T-helper 2 cell (primary cell): ENCODE measurements around the gene CASKIN2.
"Not testable (repeated sequence)": the region's sequence is repeated elsewhere in the genome, so short reads cannot be mapped to it uniquely, and the experiment has no call there.

Source experiments
- DNase-seq, 5 experiments: peaks; one replicate each; pipeline versions ENCODE4 v3.0.0 to v3.0.0-alpha.2; 2012 to 2022

CASKIN2 gene

GRCh38 chr17:75521290-75521689, 6.0 kb upstream of the CASKIN2 start:
- DNase-seq = no peak

DNA sequence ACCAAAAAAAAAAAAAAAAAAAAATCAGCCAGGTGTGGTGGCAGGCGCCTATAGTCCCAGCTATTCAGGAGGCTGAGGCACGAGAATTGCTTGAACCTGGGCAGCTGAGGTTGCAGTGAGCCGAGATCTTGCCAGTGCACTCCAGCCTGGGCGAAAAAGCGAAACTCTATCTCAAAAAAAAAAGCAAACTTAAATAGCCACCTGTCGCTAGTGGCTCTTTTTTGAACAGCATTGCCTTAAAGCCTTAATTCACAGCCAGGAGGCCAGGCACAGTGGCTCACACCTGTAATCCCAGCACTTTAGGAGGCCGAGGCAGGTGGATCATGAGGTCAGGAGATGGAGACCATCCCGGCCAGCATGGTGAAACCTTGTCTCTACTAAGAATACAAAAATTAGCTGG, 5.1 kb upstream of the CASKIN2 start:
- DNase-seq = not testable (repeated sequence)

- DNase-seq = no peak
Measured at GRCh38 chr17:75518983-75519537, 3.7 kb upstream of the CASKIN2 start.

DNA sequence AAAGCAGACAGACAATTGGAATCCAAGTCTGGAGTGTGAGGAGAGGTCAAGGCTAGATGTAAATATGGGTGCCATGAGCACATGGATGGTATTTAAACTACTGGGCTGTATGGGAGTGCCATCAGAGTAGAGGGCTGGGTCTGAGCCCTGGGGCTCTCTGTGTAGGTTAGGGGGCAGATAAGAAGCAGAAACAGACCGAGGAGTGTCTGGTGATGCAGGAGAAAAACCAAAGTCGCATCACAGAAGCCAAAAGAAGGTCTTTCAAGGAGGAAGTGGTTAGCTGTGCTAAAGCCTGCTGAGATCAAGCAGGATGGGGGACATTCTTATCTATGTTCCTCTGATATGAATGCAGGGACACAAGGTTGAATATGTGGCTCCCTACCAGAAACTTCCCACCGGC, 2.9 kb upstream of the CASKIN2 start:
- DNase-seq = peak in 3 of 5 experiments; percentile 49 to 96 (median 84)

- peak in 3 of 5 experiments; percentile 11 to 51 (median 23) for DNase-seq
Measured at GRCh38 chr17:75517297-75517865, 2.0 kb upstream of the CASKIN2 start.

GRCh38 chr17:75516619-75517296, 1.4 kb upstream of the CASKIN2 start:
- peak in 4 of 5 experiments; percentile 12 to 39 (median 22) for DNase-seq

DNA sequence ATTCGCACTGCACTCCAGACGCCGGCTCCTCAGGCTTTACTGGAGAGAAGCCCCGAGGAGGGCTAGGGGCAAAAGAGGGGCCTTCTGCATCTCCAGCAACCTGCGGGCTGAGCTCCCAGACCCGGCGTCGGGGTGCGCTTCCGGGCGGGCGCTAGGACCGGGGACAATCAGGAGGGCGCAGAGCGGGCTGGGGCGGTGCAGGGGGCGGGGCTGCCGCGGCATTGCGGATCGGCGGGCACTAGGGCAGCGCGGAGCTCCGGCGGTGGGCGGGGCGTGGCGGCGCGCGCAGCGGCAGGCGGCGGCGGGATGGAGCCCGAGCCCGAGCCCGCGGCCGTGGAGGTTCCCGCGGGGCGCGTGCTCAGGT, 900 bp upstream of the CASKIN2 start, which contains the start of gene TSEN54:
TSS of gene TSEN54 (plus strand) at position 274 of the 364 bp plus-strand sequence. CDS start at position 307, 33 bp downstream.
- DNase-seq = peak; percentile 89 to 95 (median 93)

DNA sequence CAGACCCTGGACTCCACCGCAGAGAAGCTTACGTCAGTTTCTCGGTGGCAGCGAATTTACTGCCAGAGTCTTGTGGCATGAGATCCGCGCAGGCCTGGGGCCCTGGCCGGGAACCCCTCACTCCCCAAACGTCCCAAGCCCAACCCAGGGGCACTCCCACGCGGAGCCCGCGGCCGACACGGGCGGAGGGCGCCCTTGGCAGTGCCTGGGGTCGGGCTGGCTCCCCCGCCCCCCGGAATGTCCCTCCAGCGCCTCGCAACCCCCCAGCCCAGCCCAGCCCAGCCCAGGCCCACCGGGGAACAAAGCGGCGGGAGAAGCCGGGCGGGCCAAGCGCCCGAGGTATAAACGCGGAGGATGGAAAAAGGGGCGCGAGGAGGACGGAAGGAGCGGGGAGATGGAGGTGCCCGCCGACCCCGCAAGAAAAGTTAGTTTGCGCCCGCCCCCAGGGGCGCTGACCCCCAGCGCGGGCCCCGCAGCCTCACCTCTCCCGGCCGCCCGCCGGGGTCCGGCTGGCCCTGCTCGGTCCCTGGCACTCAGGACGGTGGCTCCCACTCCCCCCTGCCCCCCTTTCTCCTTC, 330 bp downstream of the CASKIN2 start:
- no peak for DNase-seq

- DNase-seq = no peak
Measured at GRCh38 chr17:75514299-75514918, 928 bp downstream of the CASKIN2 start.

DNA sequence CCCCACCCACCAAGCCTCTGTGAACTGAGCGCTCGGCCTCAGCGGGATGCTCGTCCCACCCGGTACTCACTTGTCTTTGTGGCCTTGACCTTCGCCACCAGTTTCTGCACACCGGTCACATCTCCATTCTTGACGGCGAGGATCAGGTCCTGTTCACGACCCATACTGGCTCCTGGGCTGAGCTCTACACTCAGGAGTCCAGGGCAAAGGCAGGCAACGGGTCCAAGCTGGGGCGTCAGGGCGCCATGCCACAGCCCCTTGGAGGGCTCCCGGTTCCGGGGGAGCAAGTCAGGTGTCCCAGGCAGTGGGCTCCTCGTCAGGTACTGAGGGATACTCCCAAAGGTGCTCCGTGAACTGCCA, 1.7 kb downstream of the CASKIN2 start:
- DNase-seq = no peak

GRCh38 chr17:75512926-75513640, 2.3 kb downstream of the CASKIN2 start:
- no peak for DNase-seq

DNA sequence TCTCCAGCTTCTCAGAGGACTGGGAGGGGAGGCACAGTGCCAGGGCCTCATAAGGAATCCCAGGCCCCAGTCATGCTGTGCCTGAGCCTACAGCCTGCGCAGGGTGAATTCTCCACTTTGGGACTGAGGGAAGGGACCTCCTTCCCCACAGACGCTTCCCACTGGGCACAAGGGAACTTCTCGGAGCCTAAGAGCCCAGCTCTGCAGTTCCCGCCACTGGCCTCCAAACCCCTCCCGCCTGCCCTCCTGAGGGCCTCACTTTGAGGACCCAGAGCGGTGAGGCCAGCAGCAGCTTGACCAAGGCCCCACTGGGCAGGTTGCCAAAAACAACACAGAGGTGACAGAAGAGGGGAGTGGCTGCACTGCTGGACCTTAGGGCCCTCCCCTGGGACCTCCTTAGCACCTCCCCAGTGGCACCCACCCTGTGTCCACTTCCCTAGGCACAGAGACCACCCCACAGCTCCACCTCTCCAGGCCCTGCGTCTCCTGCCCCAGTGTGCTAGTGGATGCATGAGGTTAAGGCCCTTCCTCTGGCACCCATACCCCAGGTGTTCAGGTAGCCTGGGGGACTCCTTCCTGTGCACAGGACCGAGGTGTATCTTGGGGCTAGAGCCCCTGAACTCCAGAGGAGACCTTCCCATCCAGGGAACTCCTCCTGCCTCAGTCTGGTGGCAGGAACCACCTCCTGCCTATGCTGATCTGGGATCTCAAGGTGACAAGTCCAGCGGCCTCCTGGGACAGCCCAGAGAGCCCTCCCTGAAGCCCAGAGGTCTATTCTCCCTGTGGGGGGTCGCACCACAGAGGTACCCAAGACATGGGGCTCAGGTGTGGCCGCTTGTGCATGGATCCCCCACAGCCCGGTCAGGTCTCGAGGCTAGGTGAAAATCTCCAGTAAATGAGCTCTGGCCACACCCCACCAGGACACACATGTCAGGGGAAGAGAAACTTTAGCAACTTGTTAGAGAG, 3.4 kb downstream of the CASKIN2 start:
- no peak for DNase-seq

GRCh38 chr17:75511270-75511609, 4.1 kb downstream of the CASKIN2 start:
- no peak for DNase-seq

DNA sequence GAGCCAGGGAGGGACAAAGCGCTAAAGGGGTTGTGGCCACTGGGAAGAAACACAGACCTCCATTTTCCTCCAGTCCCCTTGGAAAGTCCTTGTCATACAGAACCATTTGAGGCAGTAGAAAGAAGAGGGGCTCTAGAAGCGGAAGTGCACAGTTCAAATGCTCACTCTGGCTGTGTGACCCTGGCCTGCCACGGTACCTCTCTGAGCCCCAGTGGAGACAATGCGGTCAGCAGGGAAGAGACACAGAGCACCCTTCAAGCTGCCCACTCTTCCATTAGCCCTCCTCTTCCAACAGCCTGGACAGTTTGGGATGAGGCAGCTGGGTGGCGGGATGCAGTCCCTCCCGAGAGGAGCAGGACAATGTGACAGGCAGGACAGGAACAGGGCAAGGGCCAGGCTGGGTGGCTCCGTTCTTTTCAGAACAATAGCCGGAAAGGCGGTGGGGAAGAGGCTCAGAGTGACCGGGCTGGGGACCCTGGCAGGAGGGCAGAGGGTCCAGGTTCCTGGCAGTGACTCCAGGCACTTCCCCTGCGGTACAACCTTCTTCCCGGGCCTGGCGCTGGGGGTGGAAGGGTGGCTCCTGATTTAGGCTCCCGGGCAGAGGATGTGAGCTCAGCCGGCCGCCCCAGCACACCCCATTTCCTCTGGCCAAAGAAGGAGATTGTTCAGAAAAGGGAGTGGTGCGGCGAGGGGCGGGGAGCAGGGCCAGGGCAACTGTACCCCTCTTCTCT, 5.6 kb downstream of the CASKIN2 start:
- no peak for DNase-seq

DNA sequence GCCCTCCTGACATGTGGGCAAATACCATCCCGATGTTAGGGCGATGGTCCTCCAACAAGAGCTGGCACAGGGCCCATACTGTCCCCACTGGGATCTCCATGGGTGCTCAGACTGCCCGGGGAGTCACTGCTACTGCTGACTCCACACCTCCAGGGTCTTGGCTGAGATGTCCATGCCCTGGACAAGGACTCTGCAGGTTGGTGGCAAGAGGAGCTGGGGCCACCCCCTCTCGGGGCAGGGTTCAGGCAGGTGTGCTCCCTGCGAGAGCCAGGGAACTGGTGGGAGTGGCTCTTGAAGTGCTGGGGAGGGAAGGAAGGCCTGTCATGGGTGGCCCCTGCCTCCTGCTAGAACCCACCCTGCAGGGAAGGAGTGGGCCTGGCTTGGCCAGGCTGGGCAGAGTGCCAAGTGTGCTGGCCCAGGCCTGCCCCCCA, 6.4 kb downstream of the CASKIN2 start:
- DNase-seq = no peak

DNA sequence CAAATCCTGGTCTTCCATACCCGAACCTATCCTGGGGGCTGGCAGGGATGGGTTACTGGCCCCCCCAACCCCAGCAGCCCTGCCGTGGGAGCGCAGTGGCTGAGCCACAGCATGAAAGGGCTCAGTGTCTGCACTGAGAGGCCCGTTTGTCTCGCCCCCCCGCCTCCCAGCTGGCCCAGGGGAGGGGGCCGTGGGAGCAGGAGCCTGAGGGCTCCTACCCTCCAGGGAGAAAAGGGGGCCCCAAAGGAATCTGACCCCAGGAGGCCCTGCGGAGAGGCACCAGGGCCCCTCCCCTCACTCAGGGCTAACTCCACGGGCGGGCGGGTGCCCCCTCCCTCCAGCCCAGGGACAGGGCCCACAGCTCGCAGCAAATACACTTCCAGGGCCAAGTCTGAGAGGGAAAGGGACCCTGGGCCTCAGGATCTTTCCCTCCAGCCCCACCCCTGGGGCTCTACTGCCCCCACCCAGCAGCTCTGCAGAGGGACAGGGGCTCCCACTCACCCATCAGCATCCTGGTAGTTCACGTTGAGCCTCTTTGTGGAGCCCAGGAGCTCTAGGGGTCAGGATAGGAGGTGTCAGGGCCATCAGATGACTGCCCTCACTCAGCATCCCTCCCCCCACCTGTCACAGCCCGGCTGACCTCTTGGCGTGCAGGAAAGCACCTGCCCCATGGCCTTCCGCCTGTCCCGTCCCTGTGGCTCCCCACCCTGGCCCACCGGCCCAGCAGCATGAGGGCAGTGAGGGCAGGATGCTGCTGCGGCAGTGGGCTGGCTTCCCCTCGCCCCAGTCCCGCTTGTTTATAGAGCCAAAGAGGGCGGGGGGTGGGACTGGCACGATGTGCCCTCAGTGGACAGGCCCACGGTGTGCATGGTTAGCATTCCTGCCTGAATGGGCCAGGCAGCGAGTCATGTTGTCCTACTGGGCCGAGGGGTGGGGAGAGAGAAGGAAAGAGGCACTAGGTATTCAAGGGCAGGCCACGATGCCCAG, 7.3 kb downstream of the CASKIN2 start:
- DNase-seq = no peak

DNA sequence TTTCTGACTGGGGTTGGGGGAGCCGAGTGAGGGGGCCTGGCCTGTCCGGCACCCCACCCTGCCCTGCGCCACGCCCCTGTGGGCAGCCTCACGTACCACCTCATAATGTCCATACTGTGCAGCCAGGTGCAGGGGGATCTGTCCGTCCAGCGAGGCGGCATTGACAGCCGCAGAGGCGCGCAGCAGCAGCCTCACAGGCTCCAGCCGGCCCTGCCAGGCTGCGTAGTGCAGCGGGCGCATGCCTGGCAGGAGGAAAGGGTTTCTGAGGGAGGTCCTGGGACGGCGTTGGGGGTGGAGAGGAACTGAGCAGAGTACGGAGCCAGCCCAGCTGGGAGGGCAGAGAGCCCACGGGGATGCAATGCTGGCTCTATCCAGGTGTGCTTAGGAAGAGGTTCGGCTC, 8.4 kb downstream of the CASKIN2 start:
- no peak for DNase-seq

- DNase-seq = no peak
Measured at GRCh38 chr17:75506134-75506533, 9.2 kb downstream of the CASKIN2 start.

GRCh38 chr17:75505640-75506039, 9.7 kb downstream of the CASKIN2 start:
- DNase-seq = no peak

GRCh38 chr17:75505152-75505409, 10.3 kb downstream of the CASKIN2 start:
- DNase-seq = no peak
